ENCODE results near the gene ZNF511. TPM values are rescaled to one million over a fixed set of nuclear protein-coding genes. Genes with fewer than 3 reads are reported as not detected.

Gene ZNF511
- total RNA-seq, 1 experiment from 2014 or later = 69.6 TPM

- TF ChIP-seq, protein P1, sequence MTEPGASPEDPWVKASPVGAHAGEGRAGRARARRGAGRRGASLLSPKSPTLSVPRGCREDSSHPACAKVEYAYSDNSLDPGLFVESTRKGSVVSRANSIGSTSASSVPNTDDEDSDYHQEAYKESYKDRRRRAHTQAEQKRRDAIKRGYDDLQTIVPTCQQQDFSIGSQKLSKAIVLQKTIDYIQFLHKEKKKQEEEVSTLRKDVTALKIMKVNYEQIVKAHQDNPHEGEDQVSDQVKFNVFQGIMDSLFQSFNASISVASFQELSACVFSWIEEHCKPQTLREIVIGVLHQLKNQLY (CRISPR knock-in tag; IDR thresholded peaks at IDR 0.05) = no peak
- TF ChIP-seq NR2C2 (CRISPR knock-in tag; IDR thresholded peaks at IDR 0.05) (no peak), ZSCAN18 (CRISPR knock-in tag; IDR thresholded peaks at IDR 0.05) (no peak), ZNF232 (CRISPR knock-in tag; IDR thresholded peaks at IDR 0.05) (no peak), HMGA2 (CRISPR knock-in tag; IDR thresholded peaks at IDR 0.05) (no peak), CBFB (CRISPR knock-in tag; IDR thresholded peaks at IDR 0.05; ENCODE audit: low read depth) (no peak)
- TF ChIP-seq, protein P2, sequence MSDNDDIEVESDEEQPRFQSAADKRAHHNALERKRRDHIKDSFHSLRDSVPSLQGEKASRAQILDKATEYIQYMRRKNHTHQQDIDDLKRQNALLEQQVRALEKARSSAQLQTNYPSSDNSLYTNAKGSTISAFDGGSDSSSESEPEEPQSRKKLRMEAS (CRISPR knock-in tag; IDR thresholded peaks at IDR 0.05) = no peak
These were observed 1.1 kb downstream of the ZNF511 start (continued) for GRCh38 chr10:133309720-133310398.

- no peak overlapping the region for H3K4me3 Mint-ChIP-seq
- TF ChIP-seq GTF2I (CRISPR knock-in tag; conservative IDR thresholded peaks at IDR 0.05) (no peak), USF2 (CRISPR knock-in tag; IDR thresholded peaks at IDR 0.05) (no peak), NFATC4 (CRISPR knock-in tag; IDR thresholded peaks at IDR 0.05) (no peak), NR2C2 (CRISPR knock-in tag; IDR thresholded peaks at IDR 0.05) (no peak), FOXJ3 (CRISPR knock-in tag; IDR thresholded peaks at IDR 0.05; ENCODE audit: borderline replicate concordance) (no peak), ARID4B (CRISPR knock-in tag; IDR thresholded peaks at IDR 0.05; ENCODE audit: borderline replicate concordance) (no peak), ZNF396 (CRISPR knock-in tag; IDR thresholded peaks at IDR 0.05; ENCODE audit: borderline replicate concordance) (no peak), GRHL2 (CRISPR knock-in tag; IDR thresholded peaks at IDR 0.05; ENCODE audit: insufficient replicate concordance, severe bottlenecking) (no peak), NFE2L1 (CRISPR knock-in tag; IDR thresholded peaks at IDR 0.05) (no peak)
- TF ChIP-seq, protein P3, sequence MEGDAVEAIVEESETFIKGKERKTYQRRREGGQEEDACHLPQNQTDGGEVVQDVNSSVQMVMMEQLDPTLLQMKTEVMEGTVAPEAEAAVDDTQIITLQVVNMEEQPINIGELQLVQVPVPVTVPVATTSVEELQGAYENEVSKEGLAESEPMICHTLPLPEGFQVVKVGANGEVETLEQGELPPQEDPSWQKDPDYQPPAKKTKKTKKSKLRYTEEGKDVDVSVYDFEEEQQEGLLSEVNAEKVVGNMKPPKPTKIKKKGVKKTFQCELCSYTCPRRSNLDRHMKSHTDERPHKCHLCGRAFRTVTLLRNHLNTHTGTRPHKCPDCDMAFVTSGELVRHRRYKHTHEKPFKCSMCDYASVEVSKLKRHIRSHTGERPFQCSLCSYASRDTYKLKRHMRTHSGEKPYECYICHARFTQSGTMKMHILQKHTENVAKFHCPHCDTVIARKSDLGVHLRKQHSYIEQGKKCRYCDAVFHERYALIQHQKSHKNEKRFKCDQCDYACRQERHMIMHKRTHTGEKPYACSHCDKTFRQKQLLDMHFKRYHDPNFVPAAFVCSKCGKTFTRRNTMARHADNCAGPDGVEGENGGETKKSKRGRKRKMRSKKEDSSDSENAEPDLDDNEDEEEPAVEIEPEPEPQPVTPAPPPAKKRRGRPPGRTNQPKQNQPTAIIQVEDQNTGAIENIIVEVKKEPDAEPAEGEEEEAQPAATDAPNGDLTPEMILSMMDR (IDR thresholded peaks at IDR 0.05) = no peak
- TF ChIP-seq, protein P4, sequence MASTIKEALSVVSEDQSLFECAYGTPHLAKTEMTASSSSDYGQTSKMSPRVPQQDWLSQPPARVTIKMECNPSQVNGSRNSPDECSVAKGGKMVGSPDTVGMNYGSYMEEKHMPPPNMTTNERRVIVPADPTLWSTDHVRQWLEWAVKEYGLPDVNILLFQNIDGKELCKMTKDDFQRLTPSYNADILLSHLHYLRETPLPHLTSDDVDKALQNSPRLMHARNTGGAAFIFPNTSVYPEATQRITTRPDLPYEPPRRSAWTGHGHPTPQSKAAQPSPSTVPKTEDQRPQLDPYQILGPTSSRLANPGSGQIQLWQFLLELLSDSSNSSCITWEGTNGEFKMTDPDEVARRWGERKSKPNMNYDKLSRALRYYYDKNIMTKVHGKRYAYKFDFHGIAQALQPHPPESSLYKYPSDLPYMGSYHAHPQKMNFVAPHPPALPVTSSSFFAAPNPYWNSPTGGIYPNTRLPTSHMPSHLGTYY (CRISPR knock-in tag; IDR thresholded peaks at IDR 0.05) = no peak
- POLR2A ChIA-PET = no interaction called here
- ATAC-seq = no peak
- H3K4me1 Mint-ChIP-seq = peaks cover 15% of the 10 kb centered on the region
- CTCF ChIA-PET = no interaction called here
- peaks cover 18% of the 10 kb centered on the region for H3K36me3 Mint-ChIP-seq
- DNase-seq (ENCODE audit: low spot score) = no peak
- H3K27me3 Mint-ChIP-seq (ENCODE audit: low read depth) = peaks cover 3% of the 10 kb centered on the region; the same call in 1 of the 2 replicates
- H3K27ac Mint-ChIP-seq = no peak overlapping the region
- H3K9me3 Mint-ChIP-seq = no peaks in the 10 kb centered on the region
These were observed 1.7 kb downstream of the ZNF511 start for GRCh38 chr10:133310399-133310755.
